IMR-90 (cell line): Measurements from ENCODE around the gene TCF12.

Experiments used
- CEBPB ChIP-seq: IDR thresholded peaks from 2 replicates; pipeline ENCODE4 v1.6.1; 2012; ENCODE audit warnings: low read depth, low read length, improper control_type of control experiment
- MAZ ChIP-seq: IDR thresholded peaks from 2 replicates; pipeline ENCODE4 v1.6.1; 2012; ENCODE audit warnings: low read depth, mild to moderate bottlenecking, low read length, improper control_type of control experiment, moderate library complexity, borderline replicate concordance
- POLR2A ChIP-seq: IDR thresholded peaks from 2 replicates; pipeline ENCODE4 v1.6.1; 2012; ENCODE audit warnings: mild to moderate bottlenecking, low read depth, low read length
- RAD21 ChIP-seq: IDR thresholded peaks from 2 replicates; pipeline ENCODE4 v1.6.1; 2012; ENCODE audit warnings: low read length, improper control_type of control experiment
- RFX5 ChIP-seq: IDR thresholded peaks from 2 replicates; pipeline ENCODE4 v1.8.0; 2012; ENCODE audit warnings: low read depth, mild to moderate bottlenecking, low read length, moderate library complexity
- SMC3 ChIP-seq: fragments of 150-350 bp; IDR thresholded peaks from 2 replicates; pipeline ENCODE4 v1.6.1; 2016; ENCODE audit warnings: low read depth, mild to moderate bottlenecking, antibody characterized with exemption, low read length, moderate library complexity
- USF2 ChIP-seq: fragments of 150-350 bp; IDR thresholded peaks from 2 replicates; pipeline ENCODE4 v1.6.1; 2017; ENCODE audit warnings: mild to moderate bottlenecking, antibody characterized with exemption, low read length, low read depth
- TF ChIP-seq, protein P1 (sequence below): conservative IDR thresholded peaks from 2 replicates; pipeline ENCODE4 v1.5.1; 2012; ENCODE audit warnings: mild to moderate bottlenecking, low read depth, low read length, improper control_type of control experiment
- TF ChIP-seq, protein P2 (sequence below): fragments of 150-350 bp; IDR thresholded peaks from 2 replicates; pipeline ENCODE4 v1.6.1; 2016; ENCODE audit warnings: low read depth, mild to moderate bottlenecking, low read length, moderate library complexity, borderline replicate concordance

GRCh38 chr15:56869573-56869972, 48.9 kb upstream of the TCF12 start:
- TF ChIP-seq CEBPB (no peak), USF2 (no peak), MAZ (no peak), SMC3 (peak; percentile 58), POLR2A (no peak), RAD21 (peak; percentile 65), RFX5 (no peak)
- TF ChIP-seq, protein P1, sequence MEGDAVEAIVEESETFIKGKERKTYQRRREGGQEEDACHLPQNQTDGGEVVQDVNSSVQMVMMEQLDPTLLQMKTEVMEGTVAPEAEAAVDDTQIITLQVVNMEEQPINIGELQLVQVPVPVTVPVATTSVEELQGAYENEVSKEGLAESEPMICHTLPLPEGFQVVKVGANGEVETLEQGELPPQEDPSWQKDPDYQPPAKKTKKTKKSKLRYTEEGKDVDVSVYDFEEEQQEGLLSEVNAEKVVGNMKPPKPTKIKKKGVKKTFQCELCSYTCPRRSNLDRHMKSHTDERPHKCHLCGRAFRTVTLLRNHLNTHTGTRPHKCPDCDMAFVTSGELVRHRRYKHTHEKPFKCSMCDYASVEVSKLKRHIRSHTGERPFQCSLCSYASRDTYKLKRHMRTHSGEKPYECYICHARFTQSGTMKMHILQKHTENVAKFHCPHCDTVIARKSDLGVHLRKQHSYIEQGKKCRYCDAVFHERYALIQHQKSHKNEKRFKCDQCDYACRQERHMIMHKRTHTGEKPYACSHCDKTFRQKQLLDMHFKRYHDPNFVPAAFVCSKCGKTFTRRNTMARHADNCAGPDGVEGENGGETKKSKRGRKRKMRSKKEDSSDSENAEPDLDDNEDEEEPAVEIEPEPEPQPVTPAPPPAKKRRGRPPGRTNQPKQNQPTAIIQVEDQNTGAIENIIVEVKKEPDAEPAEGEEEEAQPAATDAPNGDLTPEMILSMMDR, result peak; percentile 52
- TF ChIP-seq, protein P2, sequence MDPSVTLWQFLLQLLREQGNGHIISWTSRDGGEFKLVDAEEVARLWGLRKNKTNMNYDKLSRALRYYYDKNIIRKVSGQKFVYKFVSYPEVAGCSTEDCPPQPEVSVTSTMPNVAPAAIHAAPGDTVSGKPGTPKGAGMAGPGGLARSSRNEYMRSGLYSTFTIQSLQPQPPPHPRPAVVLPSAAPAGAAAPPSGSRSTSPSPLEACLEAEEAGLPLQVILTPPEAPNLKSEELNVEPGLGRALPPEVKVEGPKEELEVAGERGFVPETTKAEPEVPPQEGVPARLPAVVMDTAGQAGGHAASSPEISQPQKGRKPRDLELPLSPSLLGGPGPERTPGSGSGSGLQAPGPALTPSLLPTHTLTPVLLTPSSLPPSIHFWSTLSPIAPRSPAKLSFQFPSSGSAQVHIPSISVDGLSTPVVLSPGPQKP, result no peak
